ENCODE data around the gene MISP3. TPM values are rescaled to one million over a fixed set of nuclear protein-coding genes. Genes with fewer than 3 reads are reported as not detected.

Gene MISP3
- total RNA-seq, 2 experiments from 2014 or later = 0.45 to 0.96 TPM

DNA sequence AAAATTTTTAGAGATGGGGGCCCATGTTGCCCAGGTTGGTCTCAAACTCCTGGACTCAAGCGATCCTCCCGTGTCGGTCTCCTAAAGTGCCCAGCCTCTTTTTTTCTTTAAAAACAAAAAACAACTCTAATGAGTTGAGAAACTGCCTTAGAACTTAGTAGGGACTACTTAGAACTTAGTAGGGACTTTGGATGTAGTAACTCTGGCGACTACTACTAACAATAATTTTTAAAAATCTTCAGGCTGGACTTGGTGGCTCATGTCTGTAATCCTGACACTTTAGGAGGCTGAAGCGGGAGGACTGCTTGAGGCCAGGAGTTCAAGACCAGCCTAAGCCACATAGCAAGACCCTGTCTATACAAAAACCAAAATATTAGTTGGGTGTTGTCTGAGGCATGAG lies 13.5 kb downstream of the MISP3 start:
- Mint-ChIP-seq H3K36me3 (ENCODE audit: low read depth) (peaks cover 9% of the 10 kb centered on the region), H3K27ac (no peak overlapping the region), H3K9me3 (no peaks in the 10 kb centered on the region), H3K4me1 (ENCODE audit: low read depth) (peaks cover 19% of the 10 kb centered on the region), H3K4me3 (no peak overlapping the region), H3K27me3 (ENCODE audit: low read depth) (no peaks in the 10 kb centered on the region)
- DNase-seq = no peak
- CTCF ChIA-PET = no interaction called here
- intact Hi-C loops (cut with micrococcal nuclease) = no loop called here

DNA sequence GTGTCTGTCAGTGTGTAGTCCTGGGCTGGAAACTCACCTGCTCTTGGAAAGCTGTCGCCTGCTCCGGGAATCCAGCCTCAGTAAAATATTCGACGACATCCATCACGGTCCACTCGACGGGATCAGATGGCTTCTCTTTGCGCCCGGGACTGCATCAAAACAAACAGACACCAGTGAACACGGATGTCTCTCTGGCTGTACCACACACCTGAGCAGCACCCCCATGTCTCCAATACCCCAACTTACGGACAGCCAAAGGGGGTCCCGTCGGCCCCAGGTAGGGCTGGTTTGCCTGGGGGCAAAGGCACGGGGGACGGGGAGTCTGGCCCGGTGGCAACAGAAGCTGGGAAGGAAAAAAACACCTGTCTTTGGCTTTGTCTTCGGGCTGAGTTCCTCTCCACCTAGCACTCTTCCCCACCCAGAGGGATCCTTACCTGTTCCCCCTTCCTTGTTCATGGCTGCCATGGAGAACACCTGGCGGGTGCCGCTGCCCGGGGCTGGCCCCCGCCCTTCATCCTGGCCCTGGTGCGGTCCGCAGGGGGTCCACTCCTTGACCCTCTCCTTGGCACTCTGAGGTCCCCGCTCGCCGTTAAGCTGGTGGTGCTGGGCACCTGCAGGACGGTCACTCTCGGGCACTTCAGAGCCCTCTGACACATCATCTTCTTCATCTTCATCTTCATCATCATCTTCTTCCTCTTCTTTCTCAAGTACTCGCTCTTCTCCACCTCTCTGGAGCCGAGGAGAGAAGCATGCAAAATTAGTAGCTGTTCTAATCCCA lies 16.2 kb downstream of the MISP3 start:
- Mint-ChIP-seq H3K27me3 (ENCODE audit: low read depth) (no peaks in the 10 kb centered on the region), H3K4me1 (ENCODE audit: low read depth) (peaks cover 24% of the 10 kb centered on the region), H3K9me3 (peaks cover 15% of the 10 kb centered on the region), H3K36me3 (ENCODE audit: low read depth) (peaks cover 16% of the 10 kb centered on the region), H3K4me3 (peak overlapping the region; percentile 79), H3K27ac (peak overlapping the region; percentile 71)
- intact Hi-C loops (cut with micrococcal nuclease) = no loop called here
- DNase-seq = no peak
- CTCF ChIA-PET = interaction anchor here (2.1 kb wide), 1 partner anchor 13 kb away, joined by 5 read pairs; no protein-coding TSS in a partner anchor

DNA sequence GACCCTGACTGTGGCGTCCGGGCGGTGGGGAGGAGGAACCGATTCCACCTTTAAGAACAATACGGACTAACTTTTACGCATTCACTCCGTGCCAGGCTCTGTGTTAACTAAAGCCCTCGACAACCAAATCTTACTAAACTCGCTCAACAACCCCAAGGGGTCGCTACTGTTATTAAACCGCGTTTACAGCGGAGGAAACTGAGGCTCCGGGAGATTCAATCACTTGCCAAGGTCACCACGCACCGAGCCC lies 16.8 kb downstream of the MISP3 start:
- peak; percentile 33 for DNase-seq
- Mint-ChIP-seq H3K36me3 (ENCODE audit: low read depth) (peaks cover 16% of the 10 kb centered on the region), H3K4me1 (ENCODE audit: low read depth) (peaks cover 24% of the 10 kb centered on the region), H3K9me3 (peaks cover 15% of the 10 kb centered on the region), H3K27ac (peak overlapping the region; percentile 71), H3K4me3 (peak overlapping the region; percentile 79), H3K27me3 (ENCODE audit: low read depth) (no peaks in the 10 kb centered on the region)
- CTCF ChIA-PET = interaction anchor here (2.1 kb wide), 1 partner anchor 14 kb away, joined by 5 read pairs; no protein-coding TSS in a partner anchor
- intact Hi-C loops (cut with micrococcal nuclease) = no loop called here

DNA sequence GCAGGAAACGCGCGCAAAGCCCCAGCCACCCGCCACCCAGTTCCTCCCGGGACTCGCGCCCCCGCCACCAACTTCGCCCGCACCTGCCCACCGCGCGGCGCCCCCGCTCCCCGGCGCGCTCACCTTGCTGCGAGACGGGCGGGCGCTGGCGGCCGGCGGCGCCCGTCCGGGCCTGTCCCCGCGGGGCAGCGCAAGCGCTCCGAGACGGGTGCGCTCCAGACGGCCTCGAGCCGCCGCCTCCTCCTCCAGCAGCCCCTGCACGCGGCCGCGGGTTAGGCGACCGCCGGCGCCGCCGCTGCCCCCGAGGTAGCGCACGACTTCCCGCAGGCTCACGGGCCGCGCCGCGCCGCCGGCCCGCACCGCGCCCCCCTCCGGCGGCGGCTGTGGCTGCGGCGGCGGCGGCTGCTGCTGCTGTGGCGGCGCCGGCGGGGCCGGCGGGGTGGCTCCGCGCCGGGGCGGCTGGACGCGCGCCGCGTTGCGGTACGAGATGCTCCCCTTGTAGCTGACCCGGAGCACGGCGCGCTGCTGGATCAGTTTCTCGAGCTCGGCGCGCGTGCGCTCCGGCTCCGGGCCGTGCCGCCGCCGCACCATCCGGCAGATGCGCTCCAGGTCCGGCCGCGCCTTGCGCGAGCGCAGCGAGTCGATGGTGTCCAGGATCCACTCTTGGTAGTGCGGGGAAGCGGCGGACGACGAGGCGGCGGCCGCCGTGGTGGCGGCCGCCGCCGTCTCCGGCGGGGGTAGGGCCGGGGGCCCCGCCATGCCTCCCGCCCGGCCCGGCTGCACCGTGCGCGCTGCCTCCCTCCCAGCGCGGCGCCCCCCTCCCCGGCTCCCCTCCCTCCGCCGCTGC lies 17.3 kb downstream of the MISP3 start:
- Mint-ChIP-seq H3K36me3 (ENCODE audit: low read depth) (peaks cover 18% of the 10 kb centered on the region), H3K4me1 (ENCODE audit: low read depth) (peaks cover 24% of the 10 kb centered on the region), H3K27ac (peak overlapping the region; percentile 71), H3K27me3 (ENCODE audit: low read depth) (no peaks in the 10 kb centered on the region), H3K9me3 (peaks cover 15% of the 10 kb centered on the region), H3K4me3 (peak overlapping the region; percentile 79)
- peak; percentile 41 for DNase-seq
- intact Hi-C loops (cut with micrococcal nuclease) = no loop called here
- CTCF ChIA-PET = interaction anchor here (1.0 to 2.1 kb wide), 2 partner anchors 14 to 47 kb away, joined by 4 to 5 read pairs; partner anchors contain the start of gene ASF1B

DNA sequence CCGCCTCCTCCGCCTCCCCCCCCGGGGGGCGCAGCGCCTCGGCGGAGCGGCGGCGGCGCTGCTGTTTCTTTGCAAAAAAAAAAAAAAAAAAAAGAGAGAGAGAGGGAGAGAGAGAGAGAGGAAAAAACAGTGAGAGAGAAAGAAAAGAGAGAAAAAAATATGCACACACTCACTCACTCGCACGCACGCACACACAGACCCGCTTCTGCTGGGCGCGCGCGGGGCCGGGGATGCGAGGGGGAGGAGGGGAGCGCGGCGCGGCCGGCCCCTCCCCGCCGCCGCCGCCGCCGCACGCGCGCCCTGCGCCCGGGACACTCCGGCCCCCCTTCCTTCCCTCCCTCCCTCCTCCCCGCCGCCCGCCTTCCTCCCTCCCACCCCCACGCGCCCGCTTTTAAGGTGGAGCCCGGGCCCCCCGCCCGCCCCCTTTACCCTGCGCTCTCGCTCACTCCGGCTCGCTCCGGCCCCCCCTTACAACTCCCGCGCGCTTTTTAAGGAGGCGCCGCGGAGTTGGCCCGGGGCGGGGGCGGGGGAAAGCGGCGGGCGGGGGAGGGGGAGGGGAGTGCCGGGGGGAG lies 18.0 kb downstream of the MISP3 start, which contains the start of gene SAMD1:
Gene SAMD1 (minus strand): TSS at position 243 of the 572 bp plus-strand sequence.
- peak; percentile 84 for DNase-seq
- intact Hi-C loops (cut with micrococcal nuclease) = loop anchor here (1.0 kb wide), 4 partner anchors 9 to 46 kb away; partner anchors contain the start of genes ASF1B and PRKACA
- Mint-ChIP-seq H3K27ac (peak within 1 kb of the TSS; percentile 97), H3K9me3 (peaks cover 15% of the 10 kb centered on the region), H3K4me1 (ENCODE audit: low read depth) (peaks cover 24% of the 10 kb centered on the region), H3K36me3 (ENCODE audit: low read depth) (peaks cover 18% of the 10 kb centered on the region), H3K4me3 (peak within 1 kb of the TSS; percentile 96), H3K27me3 (ENCODE audit: low read depth) (no peaks in the 10 kb centered on the region)
- CTCF ChIA-PET = interaction anchor here (0.6 to 1.0 kb wide), 2 partner anchors 46 to 256 kb away, joined by 3 to 4 read pairs; partner anchors contain the start of gene ASF1B

DNA sequence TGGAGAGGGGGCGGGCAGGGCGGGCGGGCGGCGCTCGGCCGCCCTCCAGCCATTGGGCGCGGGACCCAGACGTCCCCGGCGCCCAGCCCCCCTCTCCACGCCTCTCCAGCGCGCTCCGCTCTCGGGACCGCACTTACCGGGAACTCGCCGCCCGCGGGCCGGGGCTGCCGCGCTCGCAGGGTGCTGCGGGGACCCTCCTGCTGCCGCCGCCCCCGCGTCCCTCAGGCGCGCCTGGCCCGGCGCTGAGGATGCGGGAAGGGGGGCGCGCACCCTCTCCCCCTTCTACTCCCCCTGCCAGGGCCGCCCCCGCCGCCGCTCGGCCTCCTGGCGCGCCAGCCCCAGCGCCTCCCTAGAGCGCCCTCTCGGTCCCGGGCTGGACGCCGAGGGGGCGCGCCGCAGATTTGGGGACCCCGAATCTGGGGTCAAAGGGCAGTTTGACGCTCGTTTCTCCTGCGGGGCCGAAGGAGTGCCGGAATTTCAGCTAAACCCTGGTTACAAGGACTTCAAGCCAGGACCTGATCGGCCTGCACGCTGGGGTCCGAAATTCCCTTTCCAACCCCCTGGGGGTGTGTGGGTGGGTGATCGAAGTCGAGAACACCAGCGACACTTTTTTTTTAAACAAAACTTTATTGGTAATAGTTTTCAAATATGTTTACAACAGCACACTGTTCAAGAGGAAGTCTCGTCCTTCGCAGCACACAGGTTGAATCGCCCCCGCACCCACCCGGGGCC lies 18.7 kb downstream of the MISP3 start:
- Mint-ChIP-seq H3K4me3 (peak overlapping the region; percentile 96), H3K27me3 (ENCODE audit: low read depth) (no peaks in the 10 kb centered on the region), H3K4me1 (ENCODE audit: low read depth) (peaks cover 24% of the 10 kb centered on the region), H3K9me3 (peaks cover 15% of the 10 kb centered on the region), H3K36me3 (ENCODE audit: low read depth) (peaks cover 18% of the 10 kb centered on the region), H3K27ac (peak overlapping the region; percentile 97)
- CTCF ChIA-PET = interaction anchor here (0.6 to 1.0 kb wide), 4 partner anchors 22 to 344 kb away, joined by 3 to 4 read pairs (median 3); partner anchors contain the start of gene ASF1B
- intact Hi-C loops (cut with micrococcal nuclease) = loop anchor here (1.0 kb wide), 4 partner anchors 10 to 45 kb away; partner anchors contain the start of genes ASF1B and PRKACA
- DNase-seq = peak; percentile 78

DNA sequence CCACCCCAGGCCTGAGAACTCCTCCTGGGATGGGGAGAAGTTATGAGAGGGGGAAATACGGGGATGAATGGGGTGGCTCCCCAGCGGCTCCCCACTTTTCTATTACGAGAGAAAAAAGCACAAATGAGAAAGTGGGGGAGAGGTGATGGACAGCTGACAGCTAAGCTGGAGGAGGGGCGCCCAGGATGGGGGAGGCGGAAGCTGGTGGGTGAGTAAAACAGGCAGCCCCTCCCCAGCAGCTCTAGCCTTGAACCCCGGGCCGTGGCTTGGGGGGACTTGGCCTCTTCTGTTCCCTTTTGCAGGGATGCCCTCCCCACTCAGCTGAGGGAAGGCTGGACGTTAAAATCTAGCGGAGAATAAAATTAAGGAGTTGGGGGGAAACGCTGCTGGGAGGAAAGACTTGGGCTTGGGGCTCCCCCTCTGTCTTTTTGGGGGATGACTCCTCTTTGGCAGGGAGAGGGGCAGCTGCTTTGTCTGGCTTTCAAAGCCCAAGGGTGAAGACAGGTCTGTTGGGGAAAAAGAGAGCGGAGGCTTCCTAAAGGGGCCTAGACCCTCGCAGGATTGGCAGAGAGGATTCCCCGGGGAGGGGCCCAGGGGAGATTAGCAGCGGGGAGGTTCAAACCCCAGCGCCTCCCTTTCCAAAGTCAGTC lies 19.4 kb downstream of the MISP3 start:
- intact Hi-C loops (cut with micrococcal nuclease) = loop anchor here (1.0 kb wide), 4 partner anchors 11 to 44 kb away; partner anchors contain the start of genes ASF1B and PRKACA
- Mint-ChIP-seq H3K27me3 (ENCODE audit: low read depth) (no peaks in the 10 kb centered on the region), H3K36me3 (ENCODE audit: low read depth) (peaks cover 22% of the 10 kb centered on the region), H3K4me1 (ENCODE audit: low read depth) (peaks cover 24% of the 10 kb centered on the region), H3K4me3 (peak overlapping the region; percentile 96), H3K9me3 (peaks cover 15% of the 10 kb centered on the region), H3K27ac (peak overlapping the region; percentile 97)
- CTCF ChIA-PET = interaction anchor here (0.9 to 1.0 kb wide), 3 partner anchors 22 to 344 kb away, joined by 3 to 4 read pairs (median 3); partner anchors contain the start of gene ASF1B
- DNase-seq = peak; percentile 68

DNA sequence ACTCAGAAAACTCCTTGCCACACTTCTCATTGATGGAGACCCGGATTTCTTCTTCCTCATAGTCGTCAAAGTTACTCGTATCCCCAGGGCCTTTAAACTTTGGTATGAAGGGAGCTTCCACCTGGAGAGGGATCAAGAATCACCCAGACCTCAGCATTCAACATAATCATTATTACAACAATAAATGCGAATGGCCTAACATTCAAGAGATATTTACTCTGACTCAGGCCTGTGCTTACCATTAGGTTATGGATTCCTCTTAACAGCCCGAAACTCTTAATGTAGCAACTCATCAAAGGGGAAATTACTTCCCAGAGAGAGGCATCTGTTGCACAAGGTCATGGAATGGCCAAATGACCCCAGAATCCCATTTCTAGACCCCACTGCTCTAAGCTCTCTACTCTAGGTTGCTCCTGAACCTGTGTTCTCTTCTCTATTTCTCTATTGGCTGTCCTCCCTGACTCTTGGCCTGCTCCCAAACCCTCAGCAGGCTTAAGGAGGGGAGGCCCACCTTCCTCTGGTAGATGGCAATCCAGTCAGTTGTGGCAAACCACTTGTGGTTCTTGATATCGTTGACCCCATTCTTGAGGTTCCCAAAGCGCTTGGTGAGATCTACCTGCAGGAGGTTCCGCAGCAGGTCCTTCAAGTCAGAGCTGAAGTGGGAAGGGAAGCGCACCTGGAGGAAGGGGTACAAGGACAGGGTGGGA lies 20.7 kb downstream of the MISP3 start:
- H3K4me1 Mint-ChIP-seq (ENCODE audit: low read depth) = peaks cover 20% of the 10 kb centered on the region
- intact Hi-C loops (cut with micrococcal nuclease) = no loop called here
- DNase-seq = no peak
- peaks cover 19% of the 10 kb centered on the region for H3K36me3 Mint-ChIP-seq (ENCODE audit: low read depth)
- no peaks in the 10 kb centered on the region for H3K27me3 Mint-ChIP-seq (ENCODE audit: low read depth)
- H3K4me3 Mint-ChIP-seq = peak overlapping the region; percentile 27
- H3K27ac Mint-ChIP-seq = no peak overlapping the region
- H3K9me3 Mint-ChIP-seq = peaks cover 15% of the 10 kb centered on the region
- CTCF ChIA-PET = interaction anchor here (1.1 to 1.2 kb wide), 2 partner anchors 22 to 43 kb away, joined by 4 to 5 read pairs; partner anchors contain the start of gene ASF1B

DNA sequence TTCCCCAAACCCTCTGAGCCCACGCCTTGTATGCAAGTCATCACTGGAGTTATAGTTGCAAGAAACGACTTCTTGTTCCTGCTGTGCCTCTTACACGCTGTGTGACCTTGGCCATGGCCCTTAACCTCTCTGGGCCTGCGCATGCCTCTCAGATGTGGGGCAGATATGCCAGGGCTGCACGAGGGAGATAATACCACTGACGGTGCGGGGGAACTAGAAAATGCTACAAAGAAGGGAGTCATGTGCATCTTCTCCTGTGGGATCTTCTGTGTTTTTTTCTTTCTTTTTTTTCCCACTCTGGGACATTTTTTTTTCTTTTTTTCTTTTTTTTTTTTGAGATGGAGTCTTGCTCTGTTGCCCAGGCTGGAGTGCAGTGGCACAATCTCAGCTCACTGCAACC lies 22.3 kb downstream of the MISP3 start:
- peaks cover 13% of the 10 kb centered on the region for H3K36me3 Mint-ChIP-seq (ENCODE audit: low read depth)
- peaks cover 10% of the 10 kb centered on the region for H3K4me1 Mint-ChIP-seq (ENCODE audit: low read depth)
- peaks cover 15% of the 10 kb centered on the region for H3K9me3 Mint-ChIP-seq
- CTCF ChIA-PET = interaction anchor here (1.4 kb wide), 1 partner anchor 19 kb away, joined by 4 read pairs; no protein-coding TSS in a partner anchor
- no peak overlapping the region for H3K27ac Mint-ChIP-seq
- H3K27me3 Mint-ChIP-seq (ENCODE audit: low read depth) = no peaks in the 10 kb centered on the region
- intact Hi-C loops (cut with micrococcal nuclease) = no loop called here
- H3K4me3 Mint-ChIP-seq = no peak overlapping the region
- DNase-seq = no peak

DNA sequence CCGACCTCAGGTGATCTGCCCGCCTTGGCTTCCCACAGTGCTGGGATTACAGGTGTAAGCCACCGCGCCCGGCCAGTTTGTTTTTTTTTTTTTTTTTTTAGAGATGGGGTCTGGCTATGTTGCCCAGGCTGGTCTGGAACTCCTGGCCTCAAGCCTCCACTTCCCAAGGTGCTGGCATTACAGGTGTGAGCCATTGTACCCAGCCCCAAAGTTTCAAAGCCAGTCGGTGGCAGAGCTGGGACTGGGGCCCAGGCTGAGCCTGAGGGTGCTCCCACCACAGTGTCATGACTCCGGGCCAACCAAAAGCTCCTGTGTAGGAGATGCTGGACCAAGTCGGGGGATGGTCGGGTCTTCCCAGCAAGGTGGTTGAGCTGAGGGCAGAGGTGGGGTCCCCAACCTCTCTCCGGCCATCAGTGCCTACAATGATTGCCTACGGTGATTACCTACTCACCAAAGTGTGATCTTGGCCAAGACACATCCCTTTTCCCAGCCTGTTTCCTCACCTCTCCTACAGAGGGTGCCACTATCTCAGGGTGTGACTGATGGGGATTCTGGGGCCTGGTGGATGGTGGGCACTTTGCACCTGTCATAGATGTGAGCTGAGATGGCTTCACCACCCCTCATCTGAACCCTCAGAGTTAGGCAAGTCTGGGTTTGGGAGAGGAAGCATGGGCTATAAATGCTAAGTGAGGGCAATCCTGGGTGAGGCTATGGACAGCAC lies 23.8 kb downstream of the MISP3 start:
- Mint-ChIP-seq H3K4me1 (ENCODE audit: low read depth) (peaks cover 9% of the 10 kb centered on the region), H3K27ac (no peak overlapping the region), H3K4me3 (no peak overlapping the region), H3K36me3 (ENCODE audit: low read depth) (peaks cover 15% of the 10 kb centered on the region), H3K27me3 (ENCODE audit: low read depth) (no peaks in the 10 kb centered on the region), H3K9me3 (peaks cover 15% of the 10 kb centered on the region)
- no peak for DNase-seq
- CTCF ChIA-PET = interaction anchor here (0.6 to 1.2 kb wide), 2 partner anchors 9 to 40 kb away, joined by 3 to 5 read pairs; partner anchors contain the start of gene ASF1B
- intact Hi-C loops (cut with micrococcal nuclease) = no loop called here

Data from activated naive CD4-positive, alpha-beta T cell treated with anti-CD3 and anti-CD28 coated beads for 36 hours (primary cell).